ENCODE data around the gene SKAP1.

SKAP1 gene

DNA sequence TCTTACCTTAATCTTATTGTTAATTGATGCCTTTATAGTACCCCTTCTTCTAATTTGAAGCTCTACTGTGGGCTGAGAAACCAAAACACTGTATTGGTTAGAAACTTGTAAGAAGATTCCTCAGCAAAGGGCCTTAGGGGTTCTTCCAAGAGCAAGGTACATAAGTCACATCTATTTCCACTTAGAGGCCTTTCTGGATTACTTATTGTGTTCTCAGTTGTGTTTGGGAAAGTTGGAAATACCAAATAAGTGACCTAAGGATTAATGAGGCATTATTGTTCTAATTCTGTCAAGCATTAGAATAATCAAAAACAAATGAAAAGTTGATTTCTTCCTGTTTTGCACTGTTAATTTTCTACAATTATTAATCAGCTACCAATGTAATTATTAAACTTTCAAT lies 85.8 kb downstream of the SKAP1 start:
- no peak for ATAC-seq
- TF ChIP-seq RARB (CRISPR knock-in tag; IDR thresholded peaks at IDR 0.05) (no peak), ZNF8 (CRISPR knock-in tag; IDR thresholded peaks at IDR 0.05) (no peak), ZNF70 (CRISPR knock-in tag; IDR thresholded peaks at IDR 0.05) (no peak), CSRNP3 (CRISPR knock-in tag; IDR thresholded peaks at IDR 0.05) (no peak), ZFP3 (CRISPR knock-in tag; IDR thresholded peaks at IDR 0.05) (no peak), CSDC2 (CRISPR knock-in tag; IDR thresholded peaks at IDR 0.05) (no peak), PATZ1 (CRISPR knock-in tag; IDR thresholded peaks at IDR 0.05; ENCODE audit: borderline replicate concordance) (no peak), BACH2 (CRISPR knock-in tag; IDR thresholded peaks at IDR 0.05; ENCODE audit: borderline replicate concordance) (no peak), ARNTL (CRISPR knock-in tag; IDR thresholded peaks at IDR 0.05; ENCODE audit: borderline replicate concordance, low read depth) (no peak), POU6F1 (CRISPR knock-in tag; IDR thresholded peaks at IDR 0.05; ENCODE audit: borderline replicate concordance, low read depth) (no peak), ESRRG (CRISPR knock-in tag; IDR thresholded peaks at IDR 0.05) (no peak)
- TF ChIP-seq, protein P1, sequence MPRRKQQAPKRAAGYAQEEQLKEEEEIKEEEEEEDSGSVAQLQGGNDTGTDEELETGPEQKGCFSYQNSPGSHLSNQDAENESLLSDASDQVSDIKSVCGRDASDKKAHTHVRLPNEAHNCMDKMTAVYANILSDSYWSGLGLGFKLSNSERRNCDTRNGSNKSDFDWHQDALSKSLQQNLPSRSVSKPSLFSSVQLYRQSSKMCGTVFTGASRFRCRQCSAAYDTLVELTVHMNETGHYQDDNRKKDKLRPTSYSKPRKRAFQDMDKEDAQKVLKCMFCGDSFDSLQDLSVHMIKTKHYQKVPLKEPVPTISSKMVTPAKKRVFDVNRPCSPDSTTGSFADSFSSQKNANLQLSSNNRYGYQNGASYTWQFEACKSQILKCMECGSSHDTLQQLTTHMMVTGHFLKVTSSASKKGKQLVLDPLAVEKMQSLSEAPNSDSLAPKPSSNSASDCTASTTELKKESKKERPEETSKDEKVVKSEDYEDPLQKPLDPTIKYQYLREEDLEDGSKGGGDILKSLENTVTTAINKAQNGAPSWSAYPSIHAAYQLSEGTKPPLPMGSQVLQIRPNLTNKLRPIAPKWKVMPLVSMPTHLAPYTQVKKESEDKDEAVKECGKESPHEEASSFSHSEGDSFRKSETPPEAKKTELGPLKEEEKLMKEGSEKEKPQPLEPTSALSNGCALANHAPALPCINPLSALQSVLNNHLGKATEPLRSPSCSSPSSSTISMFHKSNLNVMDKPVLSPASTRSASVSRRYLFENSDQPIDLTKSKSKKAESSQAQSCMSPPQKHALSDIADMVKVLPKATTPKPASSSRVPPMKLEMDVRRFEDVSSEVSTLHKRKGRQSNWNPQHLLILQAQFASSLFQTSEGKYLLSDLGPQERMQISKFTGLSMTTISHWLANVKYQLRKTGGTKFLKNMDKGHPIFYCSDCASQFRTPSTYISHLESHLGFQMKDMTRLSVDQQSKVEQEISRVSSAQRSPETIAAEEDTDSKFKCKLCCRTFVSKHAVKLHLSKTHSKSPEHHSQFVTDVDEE (CRISPR knock-in tag; IDR thresholded peaks at IDR 0.05), result no peak
- TF ChIP-seq, protein P2, sequence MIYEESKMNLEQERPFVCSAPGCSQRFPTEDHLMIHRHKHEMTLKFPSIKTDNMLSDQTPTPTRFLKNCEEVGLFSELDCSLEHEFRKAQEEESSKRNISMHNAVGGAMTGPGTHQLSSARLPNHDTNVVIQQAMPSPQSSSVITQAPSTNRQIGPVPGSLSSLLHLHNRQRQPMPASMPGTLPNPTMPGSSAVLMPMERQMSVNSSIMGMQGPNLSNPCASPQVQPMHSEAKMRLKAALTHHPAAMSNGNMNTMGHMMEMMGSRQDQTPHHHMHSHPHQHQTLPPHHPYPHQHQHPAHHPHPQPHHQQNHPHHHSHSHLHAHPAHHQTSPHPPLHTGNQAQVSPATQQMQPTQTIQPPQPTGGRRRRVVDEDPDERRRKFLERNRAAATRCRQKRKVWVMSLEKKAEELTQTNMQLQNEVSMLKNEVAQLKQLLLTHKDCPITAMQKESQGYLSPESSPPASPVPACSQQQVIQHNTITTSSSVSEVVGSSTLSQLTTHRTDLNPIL (CRISPR knock-in tag; IDR thresholded peaks at IDR 0.05; ENCODE audit: low read depth), result no peak

- TF ChIP-seq GLIS3 (CRISPR knock-in tag; IDR thresholded peaks at IDR 0.05), result no peak
- no peak for TF ChIP-seq PPARA (CRISPR knock-in tag; IDR thresholded peaks at IDR 0.05; ENCODE audit: borderline replicate concordance)
- TF ChIP-seq POU6F1 (CRISPR knock-in tag; IDR thresholded peaks at IDR 0.05; ENCODE audit: borderline replicate concordance, low read depth), result no peak
- TF ChIP-seq OSR1 (CRISPR knock-in tag; IDR thresholded peaks at IDR 0.05), result no peak
- TF ChIP-seq ZFP30 (CRISPR knock-in tag; IDR thresholded peaks at IDR 0.05), result no peak
- no peak for TF ChIP-seq ZC3H10 (CRISPR knock-in tag; IDR thresholded peaks at IDR 0.05)
- no peak for TF ChIP-seq ZNF8 (CRISPR knock-in tag; IDR thresholded peaks at IDR 0.05)
- TF ChIP-seq SNAI2 (CRISPR knock-in tag; IDR thresholded peaks at IDR 0.05), result no peak
- no peak for TF ChIP-seq TCF4 (CRISPR knock-in tag; IDR thresholded peaks at IDR 0.05; ENCODE audit: borderline replicate concordance)
- no peak for TF ChIP-seq TOX (CRISPR knock-in tag; IDR thresholded peaks at IDR 0.05; ENCODE audit: borderline replicate concordance)
- TF ChIP-seq CSDC2 (CRISPR knock-in tag; IDR thresholded peaks at IDR 0.05), result no peak
- no peak for TF ChIP-seq ARNTL (CRISPR knock-in tag; IDR thresholded peaks at IDR 0.05; ENCODE audit: borderline replicate concordance, low read depth)
- TF ChIP-seq ZFP3 (CRISPR knock-in tag; IDR thresholded peaks at IDR 0.05), result no peak
- TF ChIP-seq ZNF565 (CRISPR knock-in tag; conservative IDR thresholded peaks at IDR 0.05; ENCODE audit: low read depth), result no peak
These were observed 89.1 kb downstream of the SKAP1 start for GRCh38 chr17:48340916-48341315.

More at GRCh38 chr17:48340916-48341315, 89.1 kb downstream of the SKAP1 start:
- ATAC-seq, result no peak

All from SK-N-SH treated with all-trans-retinoic acid at 6 μM for 48 hours (cell line).